IMR-90 (cell line): ENCODE data around the gene SPPL2C.

Experiments
- CTCF ChIP-seq: conservative IDR thresholded peaks from 2 replicates; pipeline ENCODE4 v1.5.1; 2012; ENCODE audit warnings: mild to moderate bottlenecking, low read depth, low read length, improper control_type of control experiment
- FOS ChIP-seq: fragments of 150-350 bp; IDR thresholded peaks from 2 replicates; pipeline ENCODE4 v1.6.1; 2016; ENCODE audit warnings: low read depth, low read length
- POLR2A ChIP-seq: IDR thresholded peaks from 2 replicates; pipeline ENCODE4 v1.6.1; 2012; ENCODE audit warnings: mild to moderate bottlenecking, low read depth, low read length
- RAD21 ChIP-seq: IDR thresholded peaks from 2 replicates; pipeline ENCODE4 v1.6.1; 2012; ENCODE audit warnings: low read length, improper control_type of control experiment

- TF ChIP-seq CTCF (no peak), FOS (no peak), RAD21 (no peak), POLR2A (no peak)
Observed at GRCh38 chr17:45873728-45874127, 29.0 kb downstream of the SPPL2C start.
